DMS153 treated with DMSO at 0.1 percent for 48 hours (cell line): ENCODE data around the gene C1QB.

ENCODE experiments used
- DNase-seq: peaks from one replicate; lab custom pipeline; 2025; ENCODE audit not compliant: unreplicated experiment; lab: John Stamatoyannopoulos, UW

The C1QB gene

GRCh38 chr1:22633697-22634463, 19.2 kb upstream of the C1QB start:
- no peak for DNase-seq

GRCh38 chr1:22635436-22635835, 17.6 kb upstream of the C1QB start:
- DNase-seq = no peak

GRCh38 chr1:22636353-22636752, 16.7 kb upstream of the C1QB start, which contains the start of gene C1QA:
Gene C1QA, plus strand, starts transcription at chr1:22636628. Its CDS starts 989 bp downstream, at chr1:22637617.
- DNase-seq = no peak

GRCh38 chr1:22636927-22637326, 16.1 kb upstream of the C1QB start:
- DNase-seq = no peak

GRCh38 chr1:22637907-22638445, 15.1 kb upstream of the C1QB start:
- no peak for DNase-seq

- no peak for DNase-seq
Measured at GRCh38 chr1:22638476-22639234, 14.4 kb upstream of the C1QB start.

- no peak for DNase-seq
Measured at GRCh38 chr1:22639286-22639685, 13.8 kb upstream of the C1QB start.

- no peak for DNase-seq
Measured at GRCh38 chr1:22641247-22641646, 11.8 kb upstream of the C1QB start.

GRCh38 chr1:22641906-22642636, 11.0 kb upstream of the C1QB start:
- peak; percentile 25 for DNase-seq

GRCh38 chr1:22643381-22643780, 9.7 kb upstream of the C1QB start, which contains the start of gene C1QC:
Gene C1QC, plus strand, starts transcription at chr1:22643633. Its CDS starts 391 bp downstream, at chr1:22644024.
- DNase-seq = no peak

- DNase-seq = no peak
Measured at GRCh38 chr1:22643928-22644327, 9.1 kb upstream of the C1QB start.

- no peak for DNase-seq
Measured at GRCh38 chr1:22645931-22646330, 7.1 kb upstream of the C1QB start.

GRCh38 chr1:22646384-22646783, 6.7 kb upstream of the C1QB start:
- no peak for DNase-seq

GRCh38 chr1:22650089-22650693, 2.8 kb upstream of the C1QB start:
- DNase-seq = no peak

- no peak for DNase-seq
Measured at GRCh38 chr1:22651941-22652856, 837 bp upstream of the C1QB start.

GRCh38 chr1:22654692-22655091, 1.7 kb downstream of the C1QB start:
- DNase-seq = no peak

- DNase-seq = no peak
Measured at GRCh38 chr1:22658385-22659163, 5.5 kb downstream of the C1QB start.

GRCh38 chr1:22660716-22661241, 7.7 kb downstream of the C1QB start:
- DNase-seq = no peak

GRCh38 chr1:22661880-22662279, 8.8 kb downstream of the C1QB start:
- no peak for DNase-seq
